Lower leg skin (tissue), 3 donors: Measurements from ENCODE around the gene OR7D4.
"Not testable (repeated sequence)": the region's sequence is repeated elsewhere in the genome, so short reads cannot be mapped to it uniquely, and the experiment has no call there.

ENCODE experiments used
- POLR2A ChIP-seq, 2 donors: fragments of 450-650 bp; IDR thresholded peaks; one replicate each; pipeline ENCODE4 v1.6.1; 2016 to 2017; ENCODE audit warnings: antibody characterized with exemption in 2 of 2, mild to moderate bottlenecking in 1 of 2, moderate library complexity in 1 of 2
- TF ChIP-seq, protein P1 (sequence below), 3 donors: fragments of 450-650 bp; IDR thresholded peaks; one replicate each; pipeline ENCODE4 v1.5.1; 2016; ENCODE audit warnings: antibody characterized with exemption in 3 of 3, mild to moderate bottlenecking in 3 of 3, moderate library complexity in 2 of 3

DNA sequence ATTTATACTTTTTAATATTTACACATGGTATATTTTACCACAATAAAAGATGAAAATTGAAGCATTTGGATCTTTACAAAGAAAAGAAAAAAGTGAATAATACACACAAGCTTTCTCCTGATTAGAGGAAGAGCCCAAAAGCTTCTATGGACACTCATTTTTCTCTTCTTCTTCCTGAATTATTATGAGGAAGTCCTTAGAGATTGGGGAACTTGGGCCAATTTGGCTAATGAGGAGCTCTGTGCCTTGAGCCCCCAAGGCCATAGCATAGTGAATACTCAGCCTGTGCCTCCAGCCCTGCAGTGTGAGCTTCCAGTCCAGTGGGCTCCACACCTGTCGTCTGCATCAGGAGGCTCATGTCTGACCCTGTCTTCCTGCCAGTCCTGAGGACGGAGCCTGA, 21.3 kb downstream of the OR7D4 start:
- TF ChIP-seq, protein P1, sequence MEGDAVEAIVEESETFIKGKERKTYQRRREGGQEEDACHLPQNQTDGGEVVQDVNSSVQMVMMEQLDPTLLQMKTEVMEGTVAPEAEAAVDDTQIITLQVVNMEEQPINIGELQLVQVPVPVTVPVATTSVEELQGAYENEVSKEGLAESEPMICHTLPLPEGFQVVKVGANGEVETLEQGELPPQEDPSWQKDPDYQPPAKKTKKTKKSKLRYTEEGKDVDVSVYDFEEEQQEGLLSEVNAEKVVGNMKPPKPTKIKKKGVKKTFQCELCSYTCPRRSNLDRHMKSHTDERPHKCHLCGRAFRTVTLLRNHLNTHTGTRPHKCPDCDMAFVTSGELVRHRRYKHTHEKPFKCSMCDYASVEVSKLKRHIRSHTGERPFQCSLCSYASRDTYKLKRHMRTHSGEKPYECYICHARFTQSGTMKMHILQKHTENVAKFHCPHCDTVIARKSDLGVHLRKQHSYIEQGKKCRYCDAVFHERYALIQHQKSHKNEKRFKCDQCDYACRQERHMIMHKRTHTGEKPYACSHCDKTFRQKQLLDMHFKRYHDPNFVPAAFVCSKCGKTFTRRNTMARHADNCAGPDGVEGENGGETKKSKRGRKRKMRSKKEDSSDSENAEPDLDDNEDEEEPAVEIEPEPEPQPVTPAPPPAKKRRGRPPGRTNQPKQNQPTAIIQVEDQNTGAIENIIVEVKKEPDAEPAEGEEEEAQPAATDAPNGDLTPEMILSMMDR (IDR thresholded peaks at IDR 0.05): not testable (repeated sequence)
- TF ChIP-seq POLR2A (IDR thresholded peaks at IDR 0.05): not testable (repeated sequence)
